T-cell (primary cell): ENCODE data around the gene ENO1. TPM values are rescaled to one million over a fixed set of nuclear protein-coding genes. Genes with fewer than 3 reads are reported as not detected.
"Not testable (repeated sequence)": the region's sequence is repeated elsewhere in the genome, so short reads cannot be mapped to it uniquely, and the experiment has no call there.

Source experiments
- ATAC-seq, 4 experiments: fragments of 200-7000 bp in 3 of 4; fragments of 150-1000 bp in 1 of 4; cut with Tn5 transposase; replicated peaks in 1 of 4; 1 replicate in 3 of 4; 2 replicates in 1 of 4; pipeline ENCODE4 v1.10.0; 2021; ENCODE audit warnings: moderate library complexity in 3 of 4, mild to moderate bottlenecking in 2 of 4, moderate number of reproducible peaks in 1 of 4
- CTCF ChIA-PET, 2 donors: fragments of 300-600 bp; sonication (Branson Sonifier 250); formaldehyde crosslinking; loops; one replicate each; lab custom pipeline; 2022; ENCODE audit warnings: antibody characterized with exemption in 2 of 2; lab: Charles Lee
- POLR2A ChIA-PET, 2 donors: fragments of 300-600 bp; sonication (Branson Sonifier 250); formaldehyde crosslinking; loops; one replicate each; lab custom pipeline; 2022; ENCODE audit warnings: antibody characterized with exemption in 2 of 2; lab: Charles Lee
- DNase-seq, 35 experiments: peaks; one replicate each; pipeline versions ENCODE4 v3.0.0 to v3.0.0-alpha.2; 2013 to 2023
- H3K27ac ChIP-seq: one replicate; pipeline ENCODE4 v1.5.1; 2013; ENCODE audit warnings: low read length
- H3K27me3 ChIP-seq, 2 experiments: replicated peaks in 1 of 2; 1 replicate in 1 of 2; 2 replicates in 1 of 2; pipeline versions ENCODE4 v1.6.1 to v1.7.0; 2013; ENCODE audit warnings: low read length in 1 of 2, mixed read lengths in 1 of 2; ENCODE audit not compliant: control insufficient read depth in 2 of 2, insufficient read depth in 2 of 2; ENCODE audit errors: extremely low read depth in 1 of 2
- H3K36me3 ChIP-seq, 2 donors: 1 replicate in 1 of 2; 2 replicates in 1 of 2; pipeline versions ENCODE4 v1.6.1 to v1.7.0; 2013; ENCODE audit warnings: low read length in 1 of 2; ENCODE audit not compliant: control insufficient read depth in 2 of 2, insufficient read depth in 1 of 2; ENCODE audit errors: extremely low read depth in 1 of 2
- H3K4me1 ChIP-seq, 2 experiments: 1 replicate in 1 of 2; 2 replicates in 1 of 2; pipeline versions ENCODE4 v1.6.1 to v1.7.0; 2013; ENCODE audit warnings: low read length in 2 of 2, mixed read lengths in 1 of 2; ENCODE audit not compliant: insufficient read depth in 2 of 2, control insufficient read depth in 1 of 2; ENCODE audit errors: extremely low read depth in 1 of 2
- H3K4me3 ChIP-seq, 2 donors: 1 replicate in 1 of 2; 2 replicates in 1 of 2; pipeline versions ENCODE4 v1.5.1 to v1.7.0; 2013; ENCODE audit warnings: mild to moderate bottlenecking in 2 of 2, low read length in 1 of 2, moderate library complexity in 1 of 2; ENCODE audit not compliant: control insufficient read depth in 1 of 2; ENCODE audit errors: extremely low read depth in 1 of 2
- H3K9me3 ChIP-seq: 2 replicates; pipeline ENCODE4 v1.7.0; 2013
- H3K27ac Mint-ChIP-seq, 2 donors: one replicate each; pipeline ENCODE4 v1.8.0; 2020 to 2021; ENCODE audit warnings: mild to moderate bottlenecking in 2 of 2, mixed read lengths in 2 of 2
- H3K27me3 Mint-ChIP-seq, 2 donors: one replicate each; pipeline ENCODE4 v1.8.0; 2021 to 2022; ENCODE audit warnings: mixed read lengths in 2 of 2
- H3K36me3 Mint-ChIP-seq: one replicate; pipeline ENCODE4 v1.8.0; 2021; ENCODE audit warnings: mixed read lengths
- H3K4me1 Mint-ChIP-seq, 3 donors: one replicate each; pipeline ENCODE4 v1.8.0; 2020 to 2022; ENCODE audit warnings: mixed read lengths in 3 of 3, mild to moderate bottlenecking in 1 of 3
- H3K4me3 Mint-ChIP-seq, 3 donors: one replicate each; pipeline ENCODE4 v1.8.0; 2020 to 2022; ENCODE audit warnings: mild to moderate bottlenecking in 3 of 3, mixed read lengths in 3 of 3, moderate library complexity in 3 of 3
- H3K9me3 Mint-ChIP-seq, 3 donors: one replicate each; pipeline ENCODE4 v1.8.0; 2020 to 2022; ENCODE audit warnings: mixed read lengths in 3 of 3
- WGBS: methylation state at CpG from one replicate; pipeline ENCODE4 v1.1.5; 2013; ENCODE audit warnings: missing lambda C conversion rate; ENCODE audit not compliant: insufficient coverage; 5-methylcytosine and 5-hydroxymethylcytosine counted together
- total RNA-seq, 35 experiments: library from RNA in 6 of 35; stranded (reverse) in 6 of 35; fragments of 120-200 nt in 1 of 35; gene quantifications; one replicate each; pipeline versions ENCODE4 v1.2.1 to v1.2.4 and lab custom pipeline; 2013 to 2026

The ENO1 gene
- total RNA-seq (100 to 1,000 TPM; 308 to 625 (median 545) TPM), total RNA-seq (lab: John Stamatoyannopoulos, UW) (227 to 5,327 (median 713) reads per million in 29 experiments)
- 456 TPM for total RNA-seq (2013)

DNA sequence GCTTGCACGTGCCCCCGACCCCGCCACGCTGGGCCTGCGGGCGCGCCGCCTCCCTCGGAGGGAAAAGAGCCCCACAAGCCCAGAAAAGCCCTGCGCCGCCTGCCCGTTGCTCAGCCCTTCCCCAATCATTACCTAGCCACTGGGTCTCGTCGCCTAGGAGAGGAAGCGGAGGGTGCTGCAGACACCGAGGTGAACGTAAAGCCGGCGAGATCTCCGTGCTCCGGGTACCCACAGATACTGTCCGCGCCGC, at the start of gene ENO1:
Gene ENO1, minus strand, starts transcription at position 239 of the 250 bp plus-strand sequence. CDS start 3,778 bp downstream, outside the sequence.
- POLR2A ChIA-PET = interaction anchor here (0.9 to 1.0 kb wide), 2 partner anchors 276 to 353 kb away, joined by 3 read pairs; no protein-coding TSS in a partner anchor
- H3K4me1 Mint-ChIP-seq = peaks cover 46 to 50% (median 48%) of the 10 kb centered on the region in 3 donors
- H3K36me3 Mint-ChIP-seq = peaks cover 19% of the 10 kb centered on the region
- no peaks in the 10 kb centered on the region for H3K27me3 Mint-ChIP-seq
- H3K4me1 ChIP-seq = peaks cover 12 to 62% of the 10 kb centered on the region in 2 experiments
- H3K36me3 ChIP-seq = peaks cover 0 to 21% of the 10 kb centered on the region in 2 donors
- H3K9me3 Mint-ChIP-seq = no peaks in the 10 kb centered on the region
- no peaks in the 10 kb centered on the region for H3K27me3 ChIP-seq
- ATAC-seq (peak in 1 of 4 experiments; percentile 10), DNase-seq (no peak)
- H3K27ac ChIP-seq = peak within 1 kb of the TSS; percentile 98
- peak within 1 kb of the TSS; percentile 95 to 98 for H3K27ac Mint-ChIP-seq
- 0% methylated on average over 24 of the region's 24 CpGs for WGBS
- CTCF ChIA-PET = interaction anchor here in 1 of 2 donors (1.3 kb wide), 1 partner anchor 19 kb away, joined by 4 read pairs; no protein-coding TSS in a partner anchor
- no peaks in the 10 kb centered on the region for H3K9me3 ChIP-seq
- H3K4me3 Mint-ChIP-seq = peak within 1 kb of the TSS; percentile 90 to 95 (median 94)
- peak within 1 kb of the TSS; percentile 83 to 97 for H3K4me3 ChIP-seq

DNA sequence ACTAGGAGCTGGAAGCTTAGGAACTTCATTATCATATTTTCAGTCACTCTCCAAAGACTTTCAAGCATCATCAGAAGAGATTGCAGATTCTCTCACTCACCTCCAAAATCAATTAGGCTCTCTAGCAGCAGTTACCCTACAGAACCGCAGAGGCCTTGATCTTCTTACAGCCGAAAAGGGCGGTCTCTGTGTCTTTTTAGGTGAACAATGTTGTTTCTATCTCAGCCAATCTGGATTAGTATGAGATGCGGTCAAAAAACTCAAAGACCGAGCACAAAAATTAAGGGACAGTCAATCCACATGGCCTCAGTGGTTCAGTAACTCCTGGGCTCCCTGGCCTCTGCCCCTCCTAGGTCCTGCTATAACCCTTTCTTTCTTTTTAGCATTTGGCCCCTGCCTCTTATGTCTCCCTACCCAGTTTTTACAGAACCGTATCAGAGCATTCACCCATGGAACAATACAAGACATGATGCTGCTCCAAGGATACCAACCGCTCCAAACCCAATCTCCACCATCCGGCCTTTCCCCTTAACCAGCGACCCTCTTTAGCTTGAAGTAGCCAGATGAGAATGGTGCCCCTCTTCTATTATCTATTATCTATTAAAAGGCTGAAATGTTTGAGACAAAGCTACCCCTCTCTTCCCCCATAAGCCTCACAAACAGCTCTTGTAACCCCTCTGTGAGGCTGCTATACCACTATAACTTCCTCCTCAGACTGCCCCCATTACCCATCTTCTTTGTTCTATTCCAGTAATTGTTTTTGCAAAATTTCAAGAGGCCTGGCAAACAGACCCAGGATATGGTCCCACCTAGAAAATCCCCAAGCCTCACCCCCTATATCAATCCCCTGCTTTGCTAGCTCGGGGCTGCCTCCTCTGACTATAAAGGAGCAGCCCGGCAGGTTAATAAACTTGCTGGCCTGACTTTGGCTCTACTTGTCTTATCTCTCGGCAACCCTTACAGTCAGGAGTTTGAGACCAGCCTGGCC, 48.5 kb upstream of the ENO1 start:
- peaks cover 15 to 26% of the 10 kb centered on the region in 2 experiments for H3K4me1 ChIP-seq
- H3K36me3 Mint-ChIP-seq = peaks cover 4% of the 10 kb centered on the region

DNA sequence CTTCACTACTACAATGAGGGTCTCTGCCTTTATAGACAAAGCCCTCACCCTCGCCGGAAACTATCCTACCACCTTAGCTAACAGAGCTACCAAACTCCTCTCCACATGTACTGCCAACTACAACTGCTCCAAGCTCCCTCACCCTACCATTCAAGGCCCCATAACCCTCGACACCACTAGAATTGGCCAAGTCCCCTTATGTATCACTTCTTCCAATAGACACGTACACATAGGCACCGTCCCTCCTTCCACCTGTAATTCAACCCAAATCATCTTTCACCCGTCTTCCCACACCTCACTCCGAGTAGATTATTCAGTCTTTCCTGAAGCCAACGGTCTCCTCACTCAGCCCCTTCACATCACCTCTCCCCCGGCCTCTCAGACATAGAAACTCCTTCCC, 47.5 kb upstream of the ENO1 start:
- ATAC-seq (no peak), DNase-seq (peak in 1 of 35 experiments; percentile 17)
- CTCF ChIA-PET = no interaction called here
- Mint-ChIP-seq H3K27me3 (no peaks in the 10 kb centered on the region), H3K4me3 (no peak overlapping the region), H3K9me3 (no peaks in the 10 kb centered on the region), H3K27ac (no peak overlapping the region), H3K36me3 (peaks cover 9% of the 10 kb centered on the region), H3K4me1 (peaks cover 16 to 27% (median 17%) of the 10 kb centered on the region in 3 donors)
- WGBS = 73% methylated on average over 9 of the region's 9 CpGs
- Histone ChIP-seq H3K4me1 (peaks cover 19 to 33% of the 10 kb centered on the region in 2 experiments), H3K4me3 (peak overlapping the region; percentile 31 to 44), H3K27me3 (no peaks in the 10 kb centered on the region), H3K36me3 (no peaks in the 10 kb centered on the region), H3K9me3 (no peaks in the 10 kb centered on the region), H3K27ac (no peak overlapping the region)
- POLR2A ChIA-PET = interaction anchor here in 1 of 2 donors (1.6 kb wide), 1 partner anchor 45 kb away, joined by 6 read pairs; no protein-coding TSS in a partner anchor

More for the DNA sequence above, 48.5 kb upstream of the ENO1 start:
- Mint-ChIP-seq H3K27ac (no peak overlapping the region), H3K4me1 (peaks cover 10 to 20% (median 11%) of the 10 kb centered on the region in 3 donors), H3K4me3 (no peak overlapping the region), H3K9me3 (no peaks in the 10 kb centered on the region), H3K27me3 (no peaks in the 10 kb centered on the region)
- ChIA-PET POLR2A (interaction anchor here in 1 of 2 donors (0.6 to 1.6 kb wide), 2 partner anchors 14 to 44 kb away, joined by 4 to 6 read pairs; no protein-coding TSS in a partner anchor), CTCF (interaction anchor here in 1 of 2 donors (0.5 to 0.6 kb wide), 3 partner anchors 22 to 412 kb away, joined by 3 to 6 read pairs (median 3); no protein-coding TSS in a partner anchor)
- peak; percentile 64 to 77 (median 66) for ATAC-seq
- Histone ChIP-seq H3K9me3 (no peaks in the 10 kb centered on the region), H3K27me3 (no peaks in the 10 kb centered on the region), H3K27ac (peak overlapping the region; percentile 26), H3K4me3 (peak overlapping the region in 1 of 2 donors; percentile 31), H3K36me3 (no peaks in the 10 kb centered on the region)
- 69% methylated on average over 5 of the region's 12 CpGs for WGBS
- DNase-seq = peak in 21 of 35 experiments; percentile 4 to 71 (median 31)

DNA sequence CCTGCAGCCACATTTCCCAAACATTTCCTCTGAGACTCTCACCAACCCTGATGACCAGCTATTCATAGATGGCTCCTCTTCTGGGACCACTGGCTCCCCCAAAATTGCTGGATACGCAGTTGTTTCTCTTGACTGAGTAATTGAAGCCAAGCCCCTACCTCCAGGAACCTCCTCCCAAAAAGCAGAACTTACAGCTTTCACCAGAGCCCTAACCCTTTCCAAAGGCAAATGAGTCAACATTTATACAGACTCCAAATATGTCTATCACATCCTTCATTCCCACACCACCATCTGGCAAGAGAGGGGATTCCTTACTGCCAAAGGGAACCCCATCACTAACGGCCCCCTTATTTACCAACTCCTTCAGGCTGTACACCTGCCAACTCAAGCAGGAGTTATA, 46.9 kb upstream of the ENO1 start:
- no peaks in the 10 kb centered on the region for H3K36me3 ChIP-seq
- ATAC-seq = no peak
- H3K4me1 ChIP-seq = peaks cover 21 to 38% of the 10 kb centered on the region in 2 experiments
- H3K27ac ChIP-seq = no peak overlapping the region
- no peaks in the 10 kb centered on the region for H3K27me3 Mint-ChIP-seq
- H3K36me3 Mint-ChIP-seq = peaks cover 9% of the 10 kb centered on the region
- no peak for DNase-seq
- peak overlapping the region in 1 of 2 donors; percentile 22 for H3K4me3 ChIP-seq
- H3K27ac Mint-ChIP-seq = no peak overlapping the region
- H3K9me3 Mint-ChIP-seq = no peaks in the 10 kb centered on the region
- no peaks in the 10 kb centered on the region for H3K9me3 ChIP-seq
- ChIA-PET POLR2A (no interaction called here), CTCF (interaction anchor here in 1 of 2 donors (0.5 to 0.9 kb wide), 2 partner anchors 80 to 488 kb away, joined by 3 to 4 read pairs; no protein-coding TSS in a partner anchor)
- H3K4me3 Mint-ChIP-seq = no peak overlapping the region
- H3K4me1 Mint-ChIP-seq = peaks cover 21 to 32% (median 22%) of the 10 kb centered on the region in 3 donors
- H3K27me3 ChIP-seq = no peaks in the 10 kb centered on the region
- 50% methylated on average over 2 of the region's 2 CpGs for WGBS

DNA sequence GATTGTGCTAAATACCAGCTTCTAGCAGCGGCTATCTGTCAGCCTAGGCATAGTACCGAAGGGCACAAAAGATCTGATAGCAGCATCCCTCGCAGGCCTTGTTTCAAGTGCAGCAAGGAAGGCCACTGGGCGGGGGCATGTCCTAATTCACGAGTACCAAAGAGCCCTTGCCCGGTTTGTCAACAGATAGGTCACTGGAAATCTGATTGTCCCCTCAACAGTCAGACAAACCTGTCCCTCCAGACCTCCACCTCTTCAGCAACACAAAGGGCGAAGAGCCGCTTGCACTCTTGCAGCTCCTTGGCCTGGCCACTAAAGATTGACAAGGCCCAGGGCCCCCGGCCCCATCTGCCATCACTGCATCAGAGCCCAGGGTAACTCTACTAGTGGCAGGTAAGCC, 44.5 kb upstream of the ENO1 start:
- Histone ChIP-seq H3K27ac (no peak overlapping the region), H3K9me3 (no peaks in the 10 kb centered on the region), H3K4me1 (peaks cover 27 to 29% of the 10 kb centered on the region in 2 experiments), H3K27me3 (no peaks in the 10 kb centered on the region), H3K36me3 (no peaks in the 10 kb centered on the region), H3K4me3 (no peak overlapping the region)
- ChIA-PET CTCF (no interaction called here), POLR2A (no interaction called here)
- DNase-seq (no peak), ATAC-seq (no peak)
- H3K9me3 Mint-ChIP-seq = no peaks in the 10 kb centered on the region
- H3K36me3 Mint-ChIP-seq = peaks cover 9% of the 10 kb centered on the region
- H3K27ac Mint-ChIP-seq = peak overlapping the region in 1 of 2 donors; percentile 86
- H3K4me1 Mint-ChIP-seq = peaks cover 28 to 41% (median 34%) of the 10 kb centered on the region in 3 donors
- no peak overlapping the region for H3K4me3 Mint-ChIP-seq
- WGBS = 92% methylated on average over 6 of the region's 9 CpGs
- H3K27me3 Mint-ChIP-seq = no peaks in the 10 kb centered on the region

DNA sequence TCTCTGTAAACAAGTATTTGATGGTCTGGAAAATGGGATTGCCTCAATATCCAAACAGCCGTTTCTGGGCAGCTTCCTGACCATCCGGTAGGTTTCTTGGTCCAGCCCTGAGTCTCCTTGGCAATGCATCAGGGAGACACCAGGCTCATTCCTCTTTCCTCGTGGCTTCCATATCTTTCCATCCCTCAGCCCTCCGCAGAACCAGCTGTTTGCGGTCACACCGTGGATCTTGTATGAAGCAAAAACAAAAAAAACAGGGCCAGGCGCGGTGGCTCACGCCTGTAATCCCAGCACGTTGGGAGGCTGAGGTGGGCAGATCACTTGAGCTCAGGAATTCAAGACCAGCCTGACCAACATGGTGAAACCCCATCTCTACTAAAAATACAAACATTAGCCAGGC, 39.0 kb upstream of the ENO1 start:
- not testable (repeated sequence) for H3K9me3 ChIP-seq, H3K4me3 ChIP-seq, H3K36me3 ChIP-seq, H3K36me3 Mint-ChIP-seq, DNase-seq, H3K27me3 Mint-ChIP-seq, ATAC-seq, H3K9me3 Mint-ChIP-seq, H3K27ac ChIP-seq
- Histone ChIP-seq H3K27me3 (peaks cover 0 to 10% of the 10 kb centered on the region in 2 experiments), H3K4me1 (peaks cover 14 to 23% of the 10 kb centered on the region in 2 experiments)
- Mint-ChIP-seq H3K4me3 (peak overlapping the region in 1 of 3 donors; percentile 50), H3K4me1 (peaks cover 31 to 43% (median 31%) of the 10 kb centered on the region in 3 donors), H3K27ac (peak overlapping the region in 1 of 2 donors; percentile 89)
- CTCF ChIA-PET = interaction anchor here (0.5 to 2.7 kb wide), 6 partner anchors 72 to 133 kb away, joined by 3 to 17 read pairs (median 6); no protein-coding TSS in a partner anchor
- POLR2A ChIA-PET = interaction anchor here in 1 of 2 donors (0.6 kb wide), 1 partner anchor 35 kb away, joined by 4 read pairs; no protein-coding TSS in a partner anchor
- 89% methylated on average over 8 of the region's 10 CpGs for WGBS
